HG02970 (cell line): ENCODE measurements around the gene G6PC2.
"Not testable (repeated sequence)": the region's sequence is repeated elsewhere in the genome, so short reads cannot be mapped to it uniquely, and the experiment has no call there.

ENCODE experiments used
- ATAC-seq: cut with Tn5 transposase; IDR thresholded peaks from one replicate; pipeline ENCODE4 v1.9.1; 2021; ENCODE audit warnings: mild to moderate bottlenecking, moderate library complexity, moderate number of reproducible peaks; ENCODE audit not compliant: unreplicated experiment, low FRiP score

The G6PC2 gene

DNA sequence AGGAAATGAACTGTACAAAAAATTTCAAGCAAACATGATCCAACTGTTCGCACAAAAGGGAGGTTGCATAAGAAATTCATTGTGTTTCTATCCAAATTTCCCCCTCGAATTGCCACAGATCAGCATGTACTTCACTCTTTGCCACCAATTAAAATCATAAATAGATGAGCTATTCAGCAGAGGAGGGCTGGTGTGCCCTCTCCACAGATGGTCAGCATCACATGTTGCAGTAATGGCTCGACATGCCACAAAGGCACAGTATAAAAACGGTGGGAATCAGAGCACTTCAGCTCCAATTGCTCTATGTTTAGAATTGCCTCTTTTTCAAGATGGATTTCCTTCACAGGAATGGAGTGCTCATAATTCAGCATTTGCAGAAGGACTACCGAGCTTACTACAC, at the start of gene G6PC2:
Gene G6PC2, plus strand, starts transcription at position 289 of the 400 bp plus-strand sequence. Its CDS starts 41 bp downstream, at position 330.
- ATAC-seq = no peak

DNA sequence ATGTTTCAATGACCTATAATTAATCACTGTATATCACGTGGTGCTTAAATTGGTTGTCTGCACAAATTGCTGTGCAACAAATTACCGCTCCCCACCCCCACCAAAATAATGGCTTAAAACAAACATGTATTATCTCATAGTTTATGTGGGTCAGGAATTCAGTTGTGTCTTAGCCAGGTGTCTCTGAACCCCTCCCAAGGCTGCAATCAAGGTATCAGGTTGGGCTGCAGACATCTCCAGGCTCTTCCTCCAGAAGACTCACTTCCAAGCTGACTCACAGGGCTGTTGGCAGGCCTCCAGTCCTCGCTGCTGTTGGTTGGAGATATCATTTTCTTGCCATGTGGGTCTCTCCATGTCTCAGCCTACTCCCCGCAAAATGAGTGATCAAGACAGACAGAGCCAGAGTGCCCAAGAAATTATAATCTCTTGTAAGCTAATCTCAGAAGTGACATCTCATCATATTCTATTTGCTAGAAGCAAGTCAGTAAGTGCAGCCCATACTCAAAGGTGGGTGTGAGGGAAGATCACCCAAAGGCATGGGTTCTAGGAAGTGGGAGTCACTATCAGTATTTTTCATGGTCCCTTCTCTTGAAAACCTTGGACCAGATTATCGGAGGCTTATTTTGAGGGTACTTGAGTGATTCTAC, 49.3 kb upstream of the G6PC2 start:
- no peak for ATAC-seq

DNA sequence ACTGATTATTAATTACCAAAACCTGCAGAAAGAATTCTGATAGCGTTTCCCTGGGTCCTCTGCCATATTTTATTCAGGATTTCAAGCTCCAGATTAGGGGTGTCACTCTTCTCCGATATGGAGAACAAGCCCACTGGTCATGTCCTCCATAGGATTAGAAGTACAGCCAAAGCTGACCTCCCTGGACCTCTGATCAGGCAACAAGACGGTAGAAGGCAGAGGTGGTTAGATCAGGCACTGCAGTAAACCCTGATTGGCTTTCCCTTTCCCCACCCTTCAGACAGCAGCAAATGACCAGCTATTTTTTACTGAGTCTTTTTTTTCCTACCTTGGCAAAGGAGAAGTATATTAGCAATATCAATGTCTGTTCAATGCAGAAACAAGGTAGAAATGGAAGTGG, 48.6 kb upstream of the G6PC2 start:
- no peak for ATAC-seq

DNA sequence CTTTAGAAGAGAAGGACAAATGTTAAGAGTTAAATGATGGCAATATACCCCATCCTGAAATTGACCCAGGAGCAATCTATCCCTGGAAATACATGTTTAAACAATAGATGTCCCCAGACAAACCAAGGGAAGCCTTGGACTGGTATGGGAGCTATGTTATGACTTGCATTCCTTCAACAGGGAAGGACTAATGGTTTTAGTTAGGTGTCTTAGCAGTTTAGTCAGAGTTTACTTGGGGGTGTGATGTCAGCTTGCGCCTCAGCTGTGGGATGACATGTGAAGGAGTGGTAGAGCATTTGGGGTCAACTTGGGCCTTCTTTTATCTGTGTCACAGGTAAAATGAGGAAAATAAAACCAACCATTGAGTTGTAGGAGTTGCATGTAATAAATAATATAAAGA, 47.6 kb upstream of the G6PC2 start:
- ATAC-seq = no peak

GRCh38 chr2:168854651-168855050, 46.4 kb upstream of the G6PC2 start:
- ATAC-seq = no peak

DNA sequence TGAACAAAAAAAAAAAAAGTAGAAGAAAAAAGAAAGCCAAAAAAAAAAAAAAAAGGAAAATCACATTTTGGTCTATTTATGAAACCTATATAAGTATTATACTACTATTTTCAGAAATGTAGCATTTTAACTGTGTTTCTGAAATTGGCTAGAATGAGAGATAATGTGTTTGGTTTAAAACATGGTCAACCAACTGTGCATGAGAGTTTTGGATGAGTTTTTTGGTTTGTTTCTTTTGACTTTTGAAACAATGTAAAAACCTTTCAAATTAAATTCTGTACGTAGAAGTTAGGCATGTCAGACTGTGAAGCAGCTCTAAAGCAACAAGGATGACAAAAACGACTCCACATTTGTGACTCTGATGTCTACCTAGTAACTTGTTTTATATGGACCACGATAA, 45.5 kb upstream of the G6PC2 start:
- ATAC-seq = no peak

- no peak for ATAC-seq
Measured at GRCh38 chr2:168858146-168858545, 42.9 kb upstream of the G6PC2 start.

- ATAC-seq = not testable (repeated sequence)
Measured at GRCh38 chr2:168867164-168867563, 33.9 kb upstream of the G6PC2 start.

GRCh38 chr2:168870369-168870768, 30.7 kb upstream of the G6PC2 start:
- ATAC-seq = not testable (repeated sequence)

- not testable (repeated sequence) for ATAC-seq
Measured at GRCh38 chr2:168870824-168871223, 30.3 kb upstream of the G6PC2 start.

DNA sequence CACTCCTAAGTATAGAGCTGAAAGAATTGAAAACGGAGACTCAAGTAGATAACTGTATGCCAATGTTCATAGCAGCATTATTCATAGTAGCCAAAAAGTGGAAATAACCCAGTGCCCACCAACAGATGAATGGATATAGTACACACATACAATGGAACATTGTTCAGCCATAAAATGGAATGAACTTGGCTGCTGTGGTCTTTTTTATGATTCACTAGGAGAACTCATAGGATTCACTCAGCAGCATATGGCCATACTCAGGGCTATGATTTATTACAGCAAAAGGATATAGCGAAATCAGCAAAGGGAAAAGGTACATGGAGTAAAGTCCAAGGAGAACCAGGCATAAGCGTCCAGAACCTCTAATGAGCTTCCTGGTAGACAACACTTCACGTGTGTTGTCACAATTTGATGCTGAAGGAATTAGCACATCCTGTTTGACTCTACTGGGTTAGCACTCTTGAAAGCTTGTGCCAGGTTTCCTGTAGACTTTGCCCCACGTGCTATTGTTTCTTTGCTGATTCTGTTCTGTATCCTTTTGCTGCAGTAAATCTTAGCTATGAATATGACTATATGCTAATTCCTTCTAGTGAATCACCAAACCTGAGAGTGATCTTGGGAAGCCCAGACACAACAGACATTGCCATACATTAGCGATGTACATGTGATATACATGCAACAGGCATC, 26.6 kb upstream of the G6PC2 start:
- no peak for ATAC-seq

- ATAC-seq = not testable (repeated sequence)
Measured at GRCh38 chr2:168882163-168882562, 18.9 kb upstream of the G6PC2 start.

- no peak for ATAC-seq
Measured at GRCh38 chr2:168884975-168885374, 16.1 kb upstream of the G6PC2 start.

DNA sequence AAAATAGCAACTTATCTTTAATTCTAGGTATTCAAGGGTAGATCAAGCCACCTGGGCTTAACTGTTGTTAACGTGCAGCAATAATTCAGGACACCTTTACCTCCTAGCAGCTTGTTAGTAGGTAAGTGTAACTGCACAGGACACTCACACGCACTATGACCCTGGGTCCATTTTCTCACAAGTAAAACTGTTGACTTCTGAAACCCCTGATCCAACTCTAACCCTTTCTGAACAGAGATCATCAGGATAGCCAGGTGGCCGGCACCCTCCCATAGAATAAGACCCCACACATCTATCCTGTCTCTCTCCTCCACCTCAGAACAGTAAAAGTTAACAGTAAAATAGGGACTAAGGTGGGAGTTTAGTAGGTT, 11.5 kb upstream of the G6PC2 start:
- no peak for ATAC-seq

DNA sequence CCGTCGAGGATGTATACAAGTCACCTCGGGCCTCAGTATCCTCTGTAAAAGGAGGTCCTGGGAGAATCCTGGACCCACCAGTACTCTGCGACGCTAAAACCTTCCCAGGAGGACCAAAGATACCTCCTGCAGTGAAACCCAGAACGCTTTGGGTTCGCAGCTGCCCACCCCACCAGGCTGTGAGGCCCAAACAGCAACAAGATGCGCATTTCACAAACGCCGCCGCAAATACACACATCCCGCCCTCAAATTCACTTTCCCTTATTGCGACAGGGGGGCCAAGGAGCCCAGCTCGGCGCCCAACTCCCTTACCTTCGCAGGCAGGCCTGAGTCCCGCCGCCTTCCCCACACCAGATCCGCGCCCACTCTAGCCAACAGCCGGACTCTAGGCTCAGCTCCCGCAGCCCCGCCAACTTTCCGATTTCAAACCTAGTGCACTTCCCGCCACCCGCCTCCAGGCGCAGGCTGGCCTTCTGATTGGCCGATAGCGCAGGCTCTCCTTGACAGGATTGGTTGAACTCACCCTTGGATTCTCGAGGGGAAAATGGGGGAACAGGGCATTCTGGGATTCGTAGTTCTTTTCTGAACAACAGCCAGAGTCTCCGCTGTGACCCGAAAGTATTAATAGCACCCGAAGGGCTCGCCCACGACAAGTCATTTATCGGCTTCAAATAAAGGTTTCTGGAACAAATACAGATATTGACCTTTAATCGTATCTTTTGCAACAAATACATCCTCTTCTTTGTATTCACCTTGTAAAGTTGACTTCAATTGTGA, 10.9 kb upstream of the G6PC2 start, which contains the start of gene SPC25:
Gene SPC25, minus strand, starts transcription at position 425 of the 777 bp plus-strand sequence. CDS start 911 bp downstream, outside the sequence.
- ATAC-seq = peak; percentile 99

DNA sequence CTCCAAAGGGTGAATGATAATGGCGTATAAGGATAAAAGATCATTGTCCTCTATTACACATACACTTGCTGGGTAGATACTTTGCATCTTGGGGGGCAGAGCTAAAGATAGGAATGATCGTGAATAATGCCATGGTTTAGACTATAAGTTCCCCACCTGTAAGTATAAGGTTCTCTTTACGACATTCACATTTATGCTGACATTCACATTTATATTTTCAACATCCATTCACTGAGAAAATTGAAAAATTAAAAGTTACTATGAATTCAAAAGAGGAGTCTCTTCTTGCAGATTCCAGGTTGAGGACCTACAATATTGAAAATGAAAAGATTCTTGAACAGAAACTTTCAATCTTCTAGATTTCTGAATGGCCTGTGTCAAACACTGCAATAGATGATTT, 8.8 kb upstream of the G6PC2 start:
- no peak for ATAC-seq

GRCh38 chr2:168894101-168894500, 7.0 kb upstream of the G6PC2 start:
- ATAC-seq = no peak

GRCh38 chr2:168894720-168895119, 6.4 kb upstream of the G6PC2 start:
- ATAC-seq = no peak

GRCh38 chr2:168895771-168896170, 5.3 kb upstream of the G6PC2 start:
- no peak for ATAC-seq

DNA sequence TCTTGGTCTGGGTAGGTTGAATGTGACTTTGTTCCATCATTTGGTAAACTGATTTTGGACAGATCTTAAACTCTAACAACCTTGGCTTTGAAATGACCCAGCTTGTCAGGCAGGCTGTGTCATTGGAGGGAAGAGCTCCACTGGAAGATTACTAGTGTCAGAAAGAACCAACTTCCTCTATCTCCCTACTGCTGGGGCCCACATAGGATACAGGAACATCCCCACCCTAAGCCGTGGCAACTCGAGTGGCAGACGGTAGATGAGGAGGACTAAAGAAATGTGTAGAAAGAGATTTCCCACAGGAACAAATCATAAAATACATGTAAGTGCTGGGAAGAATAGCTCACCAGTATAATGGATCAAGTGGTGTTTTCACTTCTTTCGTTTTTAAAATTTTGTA, 4.3 kb upstream of the G6PC2 start:
- no peak for ATAC-seq

GRCh38 chr2:168897449-168897848, 3.6 kb upstream of the G6PC2 start:
- no peak for ATAC-seq
